HepG2 (cell line): Measurements from ENCODE around the gene IMMP1L. TPM values are rescaled to one million over a fixed set of nuclear protein-coding genes. Genes with fewer than 3 reads are reported as not detected.

Experiments
- ATAC-seq: fragments of 200-7000 bp; cut with Tn5 transposase; 3 replicates; pipeline ENCODE4 v1.9.1; 2020; ENCODE audit warnings: mild to moderate bottlenecking, moderate library complexity
- BruUV-seq: library from RNA; stranded (reverse); fragments of 400-500 nt; replicated peaks from 2 replicates; lab custom pipeline; 2021; lab: Mats Ljungman, UMichigan
- CTCF ChIA-PET: fragments of 300-600 bp; formaldehyde crosslinking; extraction: SDS; loops from one replicate; lab custom pipeline; 2021; ENCODE audit warnings: low total read pairs, inconsistent platforms, low intra/inter-chr PET ratio; lab: Yijun Ruan, JAX
- POLR2A ChIA-PET: fragments of 350-600 bp; sonication (Branson Sonifier 250); formaldehyde crosslinking; loops from one replicate; lab custom pipeline; 2020; ENCODE audit warnings: antibody characterized with exemption, inconsistent platforms; lab: Yijun Ruan, JAX
- DNase-seq: peaks from one replicate; pipeline ENCODE4 v3.0.0-alpha.2; 2015; ENCODE audit warnings: low spot score
- FAIRE-seq: peaks from 3 replicates; lab custom pipeline; 2011; peaks lifted over from hg19 to GRCh38; lab: Jason Lieb, UNC
- H2AFZ ChIP-seq: one replicate; pipeline ENCODE4 v1.6.1; 2011; ENCODE audit warnings: low read length, inconsistent platforms
- H3K27ac ChIP-seq: fragments of 300-600 bp; 3 replicates; pipeline ENCODE4 v1.8.0; 2011; ENCODE audit warnings: mixed run types, mild to moderate bottlenecking, mixed read lengths, low read length, inconsistent platforms; ENCODE audit not compliant: insufficient read depth; ENCODE audit errors: extremely low read length
- H3K27me3 ChIP-seq, 2 experiments: fragments of 200-600 bp in 1 of 2; 2 replicates in 1 of 2; 3 replicates in 1 of 2; pipeline versions ENCODE4 v1.6.0 to v1.8.0; 2011; ENCODE audit warnings: low read length in 2 of 2, mild to moderate bottlenecking in 2 of 2, moderate library complexity in 2 of 2, inconsistent platforms in 1 of 2; ENCODE audit not compliant: insufficient read depth in 2 of 2, control insufficient read depth in 1 of 2
- H3K36me3 ChIP-seq, 2 experiments: fragments of 200-600 bp in 1 of 2; replicated peaks in 1 of 2; 2 replicates in 1 of 2; 3 replicates in 1 of 2; pipeline versions ENCODE4 v1.5.1 to v1.8.0; 2011; ENCODE audit warnings: low read length in 2 of 2, inconsistent platforms in 1 of 2; ENCODE audit not compliant: insufficient read depth in 2 of 2, control insufficient read depth in 1 of 2
- H3K4me1 ChIP-seq: 2 replicates; pipeline ENCODE4 v1.5.1; 2012; ENCODE audit warnings: low read length, inconsistent platforms; ENCODE audit not compliant: insufficient read depth
- H3K4me2 ChIP-seq: 2 replicates; pipeline ENCODE4 v1.6.0; 2011; ENCODE audit warnings: low read depth, low read length, inconsistent platforms
- H3K4me3 ChIP-seq, 3 experiments: fragments of 200-600 bp in 1 of 3; sonication (generic), shearing (Covaris generic) in 1 of 3; replicated peaks in 1 of 3; 2 replicates each; pipeline ENCODE4 v1.5.1; 2011 to 2016; ENCODE audit warnings: low read length in 3 of 3, inconsistent platforms in 2 of 3, low read depth in 2 of 3, mild to moderate bottlenecking in 2 of 3, control low read depth in 1 of 3, mixed read lengths in 1 of 3; ENCODE audit not compliant: insufficient read depth in 1 of 3
- H3K79me2 ChIP-seq: one replicate; pipeline ENCODE4 v1.6.1; 2011; ENCODE audit warnings: low read length, inconsistent platforms; ENCODE audit not compliant: insufficient read depth
- H3K9ac ChIP-seq: 2 replicates; pipeline ENCODE4 v1.6.0; 2011; ENCODE audit warnings: mild to moderate bottlenecking, low read depth, low read length, inconsistent platforms; ENCODE audit not compliant: insufficient read depth
- H3K9me3 ChIP-seq: 2 replicates; pipeline ENCODE4 v1.5.1; 2012; ENCODE audit warnings: mild to moderate bottlenecking, low read length
- H4K20me1 ChIP-seq: 2 replicates; pipeline ENCODE4 v1.6.0; 2011; ENCODE audit warnings: inconsistent platforms, mild to moderate bottlenecking, low read length, moderate library complexity; ENCODE audit not compliant: insufficient read depth
- ETV5 ChIP-seq: IDR thresholded peaks from 2 replicates; pipeline ENCODE4 v1.6.1; 2018; ENCODE audit warnings: missing biosample characterization, missing genetic modification reagents, inconsistent platforms, borderline replicate concordance
- GTF2F1 ChIP-seq: fragments of 150-350 bp; IDR thresholded peaks from 2 replicates; pipeline ENCODE4 v1.6.1; 2014; ENCODE audit warnings: low read length
- KLF11 ChIP-seq: IDR thresholded peaks from 2 replicates; pipeline ENCODE4 v1.6.1; 2016; ENCODE audit warnings: missing compliant biosample characterization
- SP140L ChIP-seq: sonication (generic); formaldehyde crosslinking; IDR thresholded peaks from 2 replicates; pipeline ENCODE4 v1.4.0; 2020; ENCODE audit warnings: missing genetic modification reagents, borderline replicate concordance
- ZNF282 ChIP-seq: fragments of 450-650 bp; IDR thresholded peaks from 2 replicates; pipeline ENCODE4 v1.6.1; 2018; ENCODE audit not compliant: partially characterized antibody
- ZNF350 ChIP-seq: sonication (generic); formaldehyde crosslinking; IDR thresholded peaks from 2 replicates; pipeline ENCODE4 v1.4.0; 2020; ENCODE audit warnings: mild to moderate bottlenecking, low read depth, missing genetic modification reagents, borderline replicate concordance
- ZNF430 ChIP-seq: sonication (generic); formaldehyde crosslinking; IDR thresholded peaks from 2 replicates; pipeline ENCODE4 v1.9.0; 2021; ENCODE audit warnings: mild to moderate bottlenecking, missing genetic modification reagents
- ZNF562 ChIP-seq: sonication (generic); formaldehyde crosslinking; IDR thresholded peaks from 2 replicates; pipeline ENCODE4 v1.8.0; 2022; ENCODE audit warnings: missing genetic modification reagents, borderline replicate concordance
- ZNF615 ChIP-seq: sonication (generic); formaldehyde crosslinking; IDR thresholded peaks from 2 replicates; pipeline ENCODE4 v1.5.0; 2020; ENCODE audit warnings: mild to moderate bottlenecking, missing genetic modification reagents, borderline replicate concordance
- WGBS: methylation state at CpG from one replicate; pipeline ENCODE4 v1.1.6; 2017; ENCODE audit warnings: low lambda C conversion rate; 5-methylcytosine and 5-hydroxymethylcytosine counted together
- in situ Hi-C: cut with HindIII; loops from 2 replicates; pipeline ENCODE4 v1.10.0; 2017; ENCODE audit warnings: low pct_unique_long_range_greater_than_20kb; ENCODE audit not compliant: extremely low pct_ligation_motif_present
- intact Hi-C: fragments of 100-400 bp; cut with micrococcal nuclease; formaldehyde crosslinking; loops from one replicate; pipeline ENCODE4 v1.10.0; 2022; ENCODE audit not compliant: unreplicated experiment
- polyA plus RNA-seq, 8 experiments: library from polyadenylated mRNA; depleted of rRNA in 3 of 8; stranded (reverse) in 7 of 8; unstranded in 1 of 8; fragments of >200 nt; fragmentation: Illumina TruSeq in 4 of 8; extraction: Trizol in 4 of 8; gene quantifications; 2 replicates each; pipeline versions ENCODE4 v1.2.1 to v1.2.3, GENCODE V29; 2011 to 2016; ENCODE audit warnings: low read depth in 4 of 8, missing spikeins in 1 of 8, mixed read lengths in 1 of 8; ENCODE audit not compliant: insufficient read depth in 1 of 8
- total RNA-seq, 5 experiments: library from RNA; depleted of rRNA; stranded (reverse); fragments of >200 nt; fragmentation: Illumina TruSeq; extraction: Trizol; gene quantifications; 2 replicates each; pipeline ENCODE4 v1.2.3, GENCODE V29; 2016; ENCODE audit warnings: low read depth in 1 of 5
- TF ChIP-seq, protein P1 (sequence below): IDR thresholded peaks from 2 replicates; pipeline ENCODE4 v1.6.1; 2016

Gene IMMP1L
- total and polyA plus RNA-seq, 2 of the 13 experiments (the other 11 are each of a cell fraction or from before 2014, with no cell fraction given): 42.4 to 57.9 TPM

DNA sequence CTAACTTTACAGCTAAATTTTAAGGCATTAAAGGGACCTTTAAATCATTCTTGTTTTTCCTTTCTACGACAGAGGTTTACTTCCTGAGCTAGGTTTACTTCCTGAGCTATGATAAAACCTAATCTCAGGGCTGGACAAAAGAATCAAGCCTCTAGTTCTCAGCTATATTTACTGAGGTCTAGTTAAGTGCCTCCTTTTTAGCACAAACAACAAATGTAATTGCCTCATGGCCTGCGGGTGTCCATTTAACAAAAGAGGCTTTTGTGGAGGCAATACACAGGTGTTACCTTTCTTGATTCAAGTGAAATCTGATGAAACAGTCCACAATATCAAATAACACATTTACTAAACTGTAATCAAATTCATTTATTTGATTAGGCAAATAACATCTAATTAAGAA, 67.3 kb downstream of the IMMP1L start:
- no peak for TF ChIP-seq ZNF350
- DNase-seq: peak; percentile 4
- no peak for ATAC-seq
- H3K27me3 ChIP-seq: no peaks in the 10 kb centered on the region
- no peak overlapping the region for H3K27ac ChIP-seq
- FAIRE-seq: no peak
- no TSS peak for BruUV-seq
- H3K4me3 ChIP-seq: no peak overlapping the region
- intact Hi-C loops (no loop called here), in situ Hi-C loops (no loop called here)
- POLR2A ChIA-PET: no interaction called here
- H3K4me1 ChIP-seq: no peaks in the 10 kb centered on the region
- no peak overlapping the region for H2AFZ ChIP-seq
- H4K20me1 ChIP-seq: no peaks in the 10 kb centered on the region
- CTCF ChIA-PET: no interaction called here
- no peak overlapping the region for H3K4me2 ChIP-seq
- 95% methylated on average over 2 of the region's 2 CpGs for WGBS
- H3K9me3 ChIP-seq: no peaks in the 10 kb centered on the region
- no peaks in the 10 kb centered on the region for H3K79me2 ChIP-seq
- peaks cover 1 to 3% of the 10 kb centered on the region in 2 experiments; a peak in 1 of 5 replicates for H3K36me3 ChIP-seq
- no peak overlapping the region for H3K9ac ChIP-seq

DNA sequence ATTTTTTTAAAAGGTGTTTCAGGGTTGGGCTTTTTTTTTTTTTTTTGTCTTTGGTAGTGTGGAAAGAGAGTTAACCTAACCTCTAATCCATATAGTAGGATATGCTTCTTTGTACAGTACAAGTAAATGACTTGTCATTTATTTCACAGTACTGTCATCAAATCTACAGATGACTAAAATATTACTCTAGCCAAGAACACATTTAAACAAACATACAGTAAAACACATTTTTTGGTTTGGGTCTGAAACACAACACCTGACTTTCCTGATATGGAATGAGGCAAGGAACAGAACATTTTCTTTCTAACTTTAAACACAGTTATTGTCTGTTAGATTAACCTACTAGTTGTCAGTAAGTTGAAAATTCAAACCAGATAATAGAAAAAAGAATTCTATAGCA, 68.1 kb downstream of the IMMP1L start:
- TF ChIP-seq ZNF562 (CRISPR knock-in tag) (no peak), KLF11 (CRISPR knock-in tag) (no peak), ZNF430 (no peak), GTF2F1 (no peak), ETV5 (CRISPR knock-in tag) (no peak), SP140L (no peak), ZNF282 (no peak), ZNF615 (CRISPR knock-in tag) (no peak)
- TF ChIP-seq, protein P1, sequence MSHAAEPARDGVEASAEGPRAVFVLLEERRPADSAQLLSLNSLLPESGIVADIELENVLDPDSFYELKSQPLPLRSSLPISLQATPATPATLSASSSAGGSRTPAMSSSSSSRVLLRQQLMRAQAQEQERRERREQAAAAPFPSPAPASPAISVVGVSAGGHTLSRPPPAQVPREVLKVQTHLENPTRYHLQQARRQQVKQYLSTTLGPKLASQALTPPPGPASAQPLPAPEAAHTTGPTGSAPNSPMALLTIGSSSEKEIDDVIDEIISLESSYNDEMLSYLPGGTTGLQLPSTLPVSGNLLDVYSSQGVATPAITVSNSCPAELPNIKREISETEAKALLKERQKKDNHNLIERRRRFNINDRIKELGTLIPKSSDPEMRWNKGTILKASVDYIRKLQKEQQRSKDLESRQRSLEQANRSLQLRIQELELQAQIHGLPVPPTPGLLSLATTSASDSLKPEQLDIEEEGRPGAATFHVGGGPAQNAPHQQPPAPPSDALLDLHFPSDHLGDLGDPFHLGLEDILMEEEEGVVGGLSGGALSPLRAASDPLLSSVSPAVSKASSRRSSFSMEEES: no peak
- intact Hi-C loops (no loop called here), in situ Hi-C loops (no loop called here)
- no peak overlapping the region for H3K4me2 ChIP-seq
- no peaks in the 10 kb centered on the region for H3K4me1 ChIP-seq
- no TSS peak for BruUV-seq
- no peak overlapping the region for H3K9ac ChIP-seq
- no peaks in the 10 kb centered on the region for H3K36me3 ChIP-seq
- no peaks in the 10 kb centered on the region for H3K79me2 ChIP-seq
- FAIRE-seq (no peak), DNase-seq (no peak), ATAC-seq (no peak)
- no peak overlapping the region for H3K27ac ChIP-seq
- no peaks in the 10 kb centered on the region for H4K20me1 ChIP-seq
- CTCF ChIA-PET: no interaction called here
- H3K4me3 ChIP-seq: no peak overlapping the region
- H3K9me3 ChIP-seq: no peaks in the 10 kb centered on the region
- POLR2A ChIA-PET: no interaction called here
- H3K27me3 ChIP-seq: no peaks in the 10 kb centered on the region
- H2AFZ ChIP-seq: no peak overlapping the region
